CD4-positive, alpha-beta T cell treated with Interferon gamma for 1 hour (primary cell): ENCODE measurements around the gene CEBPB.

ENCODE experiments used
- DNase-seq: peaks from one replicate; pipeline ENCODE4 v3.0.0-alpha.2; 2020

CEBPB gene

GRCh38 chr20:50230184-50230583 lies 39.6 kb downstream of the CEBPB start:
- no peak for DNase-seq

- DNase-seq: no peak
Measured at GRCh38 chr20:50230871-50231560, 40.4 kb downstream of the CEBPB start.

- no peak for DNase-seq
Measured at GRCh38 chr20:50231854-50232253, 41.2 kb downstream of the CEBPB start.

- DNase-seq: no peak
Measured at GRCh38 chr20:50232651-50233324, 42.2 kb downstream of the CEBPB start.

GRCh38 chr20:50233325-50234212 lies 42.9 kb downstream of the CEBPB start:
- no peak for DNase-seq

- DNase-seq: no peak
Measured at GRCh38 chr20:50234288-50234687, 43.7 kb downstream of the CEBPB start.

- no peak for DNase-seq
Measured at GRCh38 chr20:50237349-50237748, 46.7 kb downstream of the CEBPB start.

GRCh38 chr20:50238081-50238800 lies 47.6 kb downstream of the CEBPB start:
- no peak for DNase-seq

- no peak for DNase-seq
Measured at GRCh38 chr20:50240092-50240491, 49.5 kb downstream of the CEBPB start.

- no peak for DNase-seq
Measured at GRCh38 chr20:50242178-50242514, 51.5 kb downstream of the CEBPB start.
